OCI-LY7 (cell line): ENCODE measurements around the gene IFT27. TPM values are rescaled to one million over a fixed set of nuclear protein-coding genes. Genes with fewer than 3 reads are reported as not detected.

Experiments
- BruUV-seq: library from RNA; stranded (reverse); fragments of 400-500 nt; replicated peaks from 2 replicates; lab custom pipeline; 2021; lab: Mats Ljungman, UMichigan
- CTCF ChIA-PET: fragments of 300-600 bp; sonication (Branson Sonifier 250); formaldehyde crosslinking; loops from one replicate; lab custom pipeline; 2022; ENCODE audit warnings: antibody characterized with exemption; ENCODE audit not compliant: unreplicated experiment; lab: Charles Lee
- POLR2A ChIA-PET: fragments of 300-600 bp; sonication (Branson Sonifier 250); formaldehyde crosslinking; loops from one replicate; lab custom pipeline; 2022; ENCODE audit warnings: antibody characterized with exemption; lab: Charles Lee
- DNase-seq: peaks from one replicate; pipeline ENCODE4 v3.0.0-alpha.2; 2015; ENCODE audit warnings: low spot score
- H2AFZ ChIP-seq: fragments of 200-600 bp; sonication (generic), shearing (Covaris generic); 2 replicates; pipeline ENCODE4 v1.6.1; 2014; ENCODE audit warnings: mild to moderate bottlenecking, antibody characterized with exemption, low read length, moderate library complexity
- H3K27ac ChIP-seq: fragments of 200-600 bp; sonication (generic); 2 replicates; pipeline ENCODE4 v1.5.1; 2014; ENCODE audit warnings: mixed run types, low read depth, mild to moderate bottlenecking, moderate library complexity, low read length, inconsistent platforms; ENCODE audit not compliant: poor library complexity, severe bottlenecking
- H3K36me3 ChIP-seq: fragments of 200-600 bp; sonication (generic); 2 replicates; pipeline ENCODE4 v1.6.1; 2014; ENCODE audit warnings: mild to moderate bottlenecking, antibody characterized with exemption, low read length, moderate library complexity, mixed read lengths; ENCODE audit not compliant: insufficient read depth
- H3K4me1 ChIP-seq: fragments of 200-600 bp; sonication (generic); 2 replicates; pipeline ENCODE4 v1.5.1; 2014; ENCODE audit warnings: mild to moderate bottlenecking, low read length; ENCODE audit not compliant: insufficient read depth, poor library complexity, severe bottlenecking
- H3K4me2 ChIP-seq: fragments of 200-600 bp; sonication (generic); 2 replicates; pipeline ENCODE4 v1.6.1; 2014; ENCODE audit warnings: mild to moderate bottlenecking, low read length
- H3K4me3 ChIP-seq: fragments of 200-600 bp; sonication (generic); 2 replicates; pipeline ENCODE4 v1.5.1; 2014; ENCODE audit warnings: mild to moderate bottlenecking, low read depth, low read length; ENCODE audit not compliant: poor library complexity, severe bottlenecking
- H3K79me2 ChIP-seq: fragments of 200-600 bp; sonication (generic); 2 replicates; pipeline ENCODE4 v1.6.1; 2016; ENCODE audit warnings: low read depth, mild to moderate bottlenecking, low read length, moderate library complexity, mixed read lengths; ENCODE audit not compliant: insufficient read depth
- H3K9me2 ChIP-seq: fragments of 200-600 bp; sonication (generic); 2 replicates; pipeline ENCODE4 v1.6.1; 2016; ENCODE audit warnings: mild to moderate bottlenecking, low read length, mixed read lengths; ENCODE audit not compliant: insufficient read depth
- H3K9me3 ChIP-seq: fragments of 200-600 bp; sonication (generic); 2 replicates; pipeline ENCODE4 v1.6.1; 2014; ENCODE audit warnings: mild to moderate bottlenecking, mixed run types, low read length, mixed read lengths
- H4K20me1 ChIP-seq: fragments of 200-600 bp; sonication (generic); 2 replicates; pipeline ENCODE4 v1.6.1; 2014; ENCODE audit warnings: mild to moderate bottlenecking, antibody characterized with exemption, low read length, moderate library complexity, mixed read lengths; ENCODE audit not compliant: insufficient read depth
- EZH2phosphoT487 ChIP-seq: fragments of 200-600 bp; sonication (generic); IDR thresholded peaks from 2 replicates; pipeline ENCODE4 v1.6.1; 2018; ENCODE audit warnings: low read depth, borderline replicate concordance, mild to moderate bottlenecking, mixed run types, antibody characterized with exemption, low read length, moderate library complexity, mixed read lengths
- intact Hi-C: fragments of 100-400 bp; cut with micrococcal nuclease; formaldehyde crosslinking; loops from one replicate; pipeline ENCODE4 v1.10.0; 2022; ENCODE audit not compliant: unreplicated experiment
- total RNA-seq, 2 experiments: library from RNA; depleted of rRNA in 1 of 2; stranded (reverse); fragments of >200 nt in 1 of 2; shearing (Covaris generic) in 1 of 2; gene quantifications; 2 replicates each; pipeline ENCODE4 v1.2.3, GENCODE V29; 2014 to 2022
- TF ChIP-seq, protein P1 (sequence below): fragments of 200-600 bp; sonication (generic); conservative IDR thresholded peaks from 2 replicates; pipeline ENCODE4 v1.5.1; 2014; ENCODE audit warnings: mild to moderate bottlenecking, antibody characterized with exemption, low read length, moderate library complexity, mixed read lengths

IFT27 gene
- total RNA-seq, 2 experiments from 2014 or later: 18.3 to 50.0 TPM

DNA sequence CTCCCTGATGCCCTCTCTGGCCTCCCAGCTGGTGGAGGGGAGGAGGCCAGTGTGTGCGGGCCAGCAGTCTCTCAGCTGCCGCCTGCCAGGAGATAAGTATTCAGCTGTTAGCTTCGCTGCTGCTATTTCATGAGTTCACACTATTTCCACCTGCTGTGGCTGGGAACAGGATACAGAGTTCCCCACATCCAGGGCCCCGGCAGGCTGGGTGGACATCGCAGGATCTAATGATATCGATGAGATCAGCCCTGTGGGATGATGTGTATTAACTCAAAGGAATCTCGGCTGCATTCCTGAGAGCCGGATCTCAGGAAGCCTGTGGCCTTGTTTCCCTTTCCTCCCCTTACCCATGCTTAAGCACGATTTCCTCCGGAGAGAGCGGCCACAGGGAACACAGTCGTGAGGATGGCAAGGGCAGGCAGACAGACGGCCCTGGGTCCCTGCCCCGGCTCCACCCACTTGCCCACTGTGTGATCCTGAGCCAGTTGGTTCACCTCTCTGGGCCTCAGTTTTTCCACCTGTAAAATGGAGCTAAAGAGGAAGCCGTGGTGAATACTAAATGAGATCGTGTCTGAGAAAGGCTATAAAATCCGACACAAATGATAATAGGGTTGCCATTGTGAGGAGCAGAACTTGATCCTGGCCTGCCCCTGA lies 47.4 kb upstream of the IFT27 start:
- BruUV-seq: no TSS peak
- intact Hi-C loops: no loop called here
- Histone ChIP-seq H3K4me1 (no peaks in the 10 kb centered on the region), H2AFZ (no peak overlapping the region), H3K36me3 (no peaks in the 10 kb centered on the region), H4K20me1 (no peaks in the 10 kb centered on the region), H3K4me3 (no peak overlapping the region), H3K9me2 (no peaks in the 10 kb centered on the region), H3K9me3 (no peaks in the 10 kb centered on the region), H3K27ac (no peak overlapping the region), H3K79me2 (no peaks in the 10 kb centered on the region), H3K4me2 (no peak overlapping the region)
- ChIA-PET CTCF (no interaction called here), POLR2A (interaction anchor here (0.6 kb wide), 1 partner anchor 329 kb away, joined by 5 read pairs; no protein-coding TSS in a partner anchor)
- TF ChIP-seq, protein P1, sequence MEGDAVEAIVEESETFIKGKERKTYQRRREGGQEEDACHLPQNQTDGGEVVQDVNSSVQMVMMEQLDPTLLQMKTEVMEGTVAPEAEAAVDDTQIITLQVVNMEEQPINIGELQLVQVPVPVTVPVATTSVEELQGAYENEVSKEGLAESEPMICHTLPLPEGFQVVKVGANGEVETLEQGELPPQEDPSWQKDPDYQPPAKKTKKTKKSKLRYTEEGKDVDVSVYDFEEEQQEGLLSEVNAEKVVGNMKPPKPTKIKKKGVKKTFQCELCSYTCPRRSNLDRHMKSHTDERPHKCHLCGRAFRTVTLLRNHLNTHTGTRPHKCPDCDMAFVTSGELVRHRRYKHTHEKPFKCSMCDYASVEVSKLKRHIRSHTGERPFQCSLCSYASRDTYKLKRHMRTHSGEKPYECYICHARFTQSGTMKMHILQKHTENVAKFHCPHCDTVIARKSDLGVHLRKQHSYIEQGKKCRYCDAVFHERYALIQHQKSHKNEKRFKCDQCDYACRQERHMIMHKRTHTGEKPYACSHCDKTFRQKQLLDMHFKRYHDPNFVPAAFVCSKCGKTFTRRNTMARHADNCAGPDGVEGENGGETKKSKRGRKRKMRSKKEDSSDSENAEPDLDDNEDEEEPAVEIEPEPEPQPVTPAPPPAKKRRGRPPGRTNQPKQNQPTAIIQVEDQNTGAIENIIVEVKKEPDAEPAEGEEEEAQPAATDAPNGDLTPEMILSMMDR: no peak
- no peak for TF ChIP-seq EZH2phosphoT487
- DNase-seq: no peak

DNA sequence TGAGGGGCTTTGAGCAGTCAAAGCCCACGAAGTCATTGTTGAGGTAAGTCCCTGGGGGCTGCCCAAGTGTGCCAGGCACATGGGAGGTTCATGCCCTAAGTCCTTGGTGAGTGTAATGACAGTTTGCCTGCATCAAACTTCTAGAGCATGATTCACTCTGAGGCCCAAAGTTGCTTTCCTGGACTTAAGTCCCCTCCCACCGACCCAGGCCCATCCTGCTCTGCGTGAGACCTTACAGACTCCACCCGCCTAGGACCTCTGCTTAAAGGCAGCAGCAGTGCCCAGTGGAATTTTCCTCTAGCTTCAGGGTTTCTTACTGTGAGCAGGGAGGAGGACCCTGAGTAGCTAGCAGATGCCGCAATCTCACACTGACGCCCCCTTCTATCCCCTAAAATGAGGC lies 46.7 kb upstream of the IFT27 start:
- no peak overlapping the region for H3K27ac ChIP-seq
- no peaks in the 10 kb centered on the region for H3K79me2 ChIP-seq
- H4K20me1 ChIP-seq: no peaks in the 10 kb centered on the region
- no peaks in the 10 kb centered on the region for H3K36me3 ChIP-seq
- intact Hi-C loops: no loop called here
- no peak overlapping the region for H2AFZ ChIP-seq
- no peaks in the 10 kb centered on the region for H3K4me1 ChIP-seq
- BruUV-seq: no TSS peak
- no peaks in the 10 kb centered on the region for H3K9me3 ChIP-seq
- TF ChIP-seq, protein P1: no peak
- no peak for TF ChIP-seq EZH2phosphoT487
- ChIA-PET POLR2A (interaction anchor here (0.6 to 0.7 kb wide), 2 partner anchors 13 to 440 kb away, joined by 3 to 4 read pairs; no protein-coding TSS in a partner anchor), CTCF (no interaction called here)
- no peak for DNase-seq
- no peak overlapping the region for H3K4me3 ChIP-seq
- no peaks in the 10 kb centered on the region for H3K9me2 ChIP-seq
- H3K4me2 ChIP-seq: no peak overlapping the region

DNA sequence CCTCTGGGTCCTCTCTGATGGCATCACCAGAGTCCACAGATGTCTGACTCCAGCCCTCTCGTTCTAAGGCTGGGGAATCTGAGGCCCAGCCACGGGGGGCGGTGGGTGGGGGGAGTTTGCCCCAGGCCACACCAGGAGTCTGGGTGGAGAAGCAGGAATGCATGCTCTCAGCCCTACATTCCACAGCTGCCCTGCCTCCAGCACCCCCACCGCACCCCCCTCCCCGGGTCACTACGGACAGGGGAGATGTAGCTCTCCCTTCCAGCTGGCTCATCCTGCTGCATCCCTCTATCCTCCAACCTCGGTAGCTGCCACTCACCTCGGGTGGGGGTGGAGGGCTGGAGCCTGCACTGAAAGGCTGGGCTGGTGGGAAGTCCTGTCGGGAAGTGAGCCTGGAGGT lies 43.2 kb upstream of the IFT27 start:
- no peak for DNase-seq
- H3K27ac ChIP-seq: no peak overlapping the region
- ChIA-PET CTCF (no interaction called here), POLR2A (no interaction called here)
- H3K4me3 ChIP-seq: no peak overlapping the region
- intact Hi-C loops: no loop called here
- no peaks in the 10 kb centered on the region for H3K36me3 ChIP-seq
- no TSS peak for BruUV-seq
- H3K79me2 ChIP-seq: no peaks in the 10 kb centered on the region
- TF ChIP-seq EZH2phosphoT487: no peak
- TF ChIP-seq, protein P1: no peak
- H4K20me1 ChIP-seq: no peaks in the 10 kb centered on the region
- no peaks in the 10 kb centered on the region for H3K4me1 ChIP-seq
- no peak overlapping the region for H2AFZ ChIP-seq
- no peaks in the 10 kb centered on the region for H3K9me2 ChIP-seq
- H3K4me2 ChIP-seq: no peak overlapping the region
- no peaks in the 10 kb centered on the region for H3K9me3 ChIP-seq
